GM12875 (cell line): ENCODE data around the gene MYO3B.
"Not testable (repeated sequence)": the region's sequence is repeated elsewhere in the genome, so short reads cannot be mapped to it uniquely, and the experiment has no call there.

Experiments
- H3K4me3 ChIP-seq: one replicate; pipeline ENCODE4 v1.5.1; 2011; ENCODE audit warnings: low read depth, low read length, control low read depth
- CTCF ChIP-seq: IDR thresholded peaks from 2 replicates; pipeline ENCODE4 v1.5.1; 2011; ENCODE audit warnings: low read depth, mild to moderate bottlenecking, control low read depth, inconsistent platforms, low read length, moderate library complexity, borderline replicate concordance; ENCODE audit not compliant: insufficient read depth

MYO3B gene

DNA sequence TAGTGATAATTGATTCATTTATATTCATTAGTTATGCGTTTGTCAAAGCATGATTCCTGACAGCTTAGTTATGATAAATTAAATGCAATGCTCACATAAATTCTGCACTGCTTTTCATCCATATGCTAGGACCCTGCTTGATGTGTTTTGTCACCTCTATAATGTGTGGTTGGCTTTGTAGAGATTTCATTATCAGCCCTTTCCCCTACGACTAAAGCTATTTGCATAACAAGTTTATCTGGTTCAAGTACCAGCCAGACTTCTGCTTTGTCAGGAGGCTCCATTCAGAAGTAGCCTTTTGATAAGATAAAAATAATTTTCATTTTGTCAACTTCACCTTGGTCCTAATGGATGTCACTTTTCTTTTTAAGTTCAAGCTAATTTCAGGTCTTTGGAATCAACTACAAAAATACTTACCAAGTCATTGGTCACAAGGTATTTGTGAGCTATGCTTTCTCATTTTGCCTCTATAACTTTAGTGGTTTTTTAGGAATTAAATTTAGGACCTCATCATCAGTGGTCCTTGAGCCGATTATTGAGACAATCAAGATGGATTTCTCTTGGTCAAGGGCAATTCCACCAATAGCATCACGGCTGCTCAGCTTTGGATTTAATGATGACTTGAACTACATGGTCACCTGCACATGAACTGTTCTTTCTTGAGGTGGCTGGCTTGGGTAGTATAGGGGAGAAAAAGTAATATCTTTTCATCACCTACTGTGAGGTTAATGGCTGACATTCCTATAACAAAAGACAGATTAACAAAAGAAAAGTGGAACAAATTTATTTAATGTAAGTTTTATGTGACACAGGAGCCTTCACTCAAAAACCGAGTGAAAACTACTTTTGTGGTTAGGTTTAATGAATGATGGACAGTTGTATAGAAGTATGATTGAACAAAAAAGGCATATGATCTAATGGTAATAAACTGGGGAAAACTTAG is 162.1 kb downstream of the MYO3B start:
- no peak for TF ChIP-seq CTCF
- H3K4me3 ChIP-seq = no peak overlapping the region

GRCh38 chr2:170340693-170341068 is 162.7 kb downstream of the MYO3B start:
- no peak for TF ChIP-seq CTCF
- H3K4me3 ChIP-seq = no peak overlapping the region

DNA sequence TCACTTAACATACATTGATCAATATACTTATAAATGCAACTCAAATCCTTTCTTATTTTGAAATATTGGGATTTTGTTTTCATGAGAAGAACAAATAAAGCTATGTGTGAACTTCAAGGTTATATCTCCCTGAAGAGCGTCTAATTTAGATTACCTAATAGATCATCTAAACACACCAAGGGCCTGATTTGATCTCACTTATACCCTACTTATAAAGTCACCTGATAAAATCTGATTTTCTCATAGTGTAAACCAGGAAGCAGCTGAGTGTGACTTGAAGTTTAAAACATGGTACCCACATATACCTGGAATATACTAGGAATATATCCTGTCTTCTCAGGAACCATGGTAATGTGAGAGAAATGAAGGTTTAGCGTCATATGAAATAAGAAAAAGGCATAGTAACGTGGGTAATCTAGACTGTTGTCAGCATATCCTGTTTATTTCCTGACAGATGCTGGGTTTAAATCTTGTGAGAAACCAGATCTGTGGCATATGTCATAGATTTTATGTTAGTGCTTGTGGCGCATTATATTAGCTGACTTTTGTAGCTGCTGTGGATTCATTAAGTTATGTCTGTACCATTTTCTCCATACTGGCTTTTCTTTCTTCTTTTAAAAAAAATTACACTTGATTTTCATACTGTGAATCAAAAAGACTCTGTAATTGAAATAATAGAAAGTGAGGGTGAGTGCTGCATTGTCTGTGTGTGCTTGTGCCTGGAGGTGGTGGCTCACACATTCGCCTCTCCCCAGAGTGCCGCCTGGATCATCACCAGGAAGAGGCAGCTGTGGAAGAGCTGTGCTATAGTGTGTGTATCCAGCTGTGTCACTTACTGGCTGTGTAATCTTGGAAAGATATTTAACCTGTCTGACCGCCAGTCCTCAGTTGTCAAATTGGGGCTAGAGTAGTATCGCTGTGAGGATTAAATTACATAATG is 164.0 kb downstream of the MYO3B start:
- no peak overlapping the region for H3K4me3 ChIP-seq
- no peak for TF ChIP-seq CTCF

- TF ChIP-seq CTCF = no peak
- H3K4me3 ChIP-seq = no peak overlapping the region
These were observed 166.9 kb downstream of the MYO3B start for GRCh38 chr2:170344663-170345346.

- no peak overlapping the region for H3K4me3 ChIP-seq
- no peak for TF ChIP-seq CTCF
These were observed 167.7 kb downstream of the MYO3B start for GRCh38 chr2:170345607-170346006.

DNA sequence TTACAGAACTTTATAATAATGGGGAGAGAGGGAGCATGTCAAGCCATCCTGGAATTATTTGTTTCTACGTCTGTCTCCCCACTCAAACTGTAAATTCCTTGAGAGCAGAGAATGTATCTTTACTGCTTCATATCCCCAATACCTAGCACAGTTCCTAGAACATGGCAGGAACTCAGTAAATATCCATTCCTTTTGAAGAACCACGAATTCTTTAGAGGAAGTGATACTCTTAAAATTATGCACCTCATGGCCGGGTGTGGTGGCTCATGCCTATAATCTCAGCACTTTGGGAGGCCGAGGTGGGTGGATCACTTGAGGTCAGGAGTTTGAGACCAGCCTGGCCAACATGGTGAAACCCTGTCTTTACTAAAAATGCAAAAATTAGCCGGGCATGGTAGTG is 171.3 kb downstream of the MYO3B start:
- not testable (repeated sequence) for H3K4me3 ChIP-seq
